Stimulated activated CD4-positive, alpha-beta T cell treated with anti-CD3 and anti-CD28 coated beads, Interleukin-12 subunit alpha, Interleukin-12 subunit beta, amount 100 ng/mL, for 4 hours (primary cell): ENCODE measurements around the gene SMIM22.

ENCODE experiments used
- DNase-seq: peaks from one replicate; pipeline ENCODE4 v3.0.0-alpha.2; 2020

SMIM22 gene

GRCh38 chr16:4797805-4798252 lies 2.7 kb downstream of the SMIM22 start:
- no peak for DNase-seq

DNA sequence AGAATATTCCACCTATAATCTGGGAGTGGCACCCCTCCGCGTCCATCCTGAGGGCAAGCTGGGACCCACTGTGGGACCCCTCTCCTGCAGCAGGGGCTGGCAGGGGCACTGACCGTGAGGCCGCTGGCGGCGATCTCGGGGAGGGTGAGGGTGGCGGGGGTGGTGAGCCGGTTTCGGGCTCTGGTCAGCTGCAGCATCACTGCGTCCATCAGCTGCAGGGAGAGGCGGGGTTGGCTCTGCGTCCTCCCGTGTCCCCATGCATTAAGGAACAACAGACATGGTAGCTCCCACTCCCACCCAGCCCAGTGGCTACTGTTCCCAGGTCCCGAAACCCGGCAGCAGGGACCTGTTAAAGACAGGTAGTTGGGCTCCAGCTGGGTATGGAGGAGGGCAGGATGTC lies 3.3 kb downstream of the SMIM22 start:
- DNase-seq, result no peak

- no peak for DNase-seq
Measured at GRCh38 chr16:4799171-4799855, 4.1 kb downstream of the SMIM22 start.

DNA sequence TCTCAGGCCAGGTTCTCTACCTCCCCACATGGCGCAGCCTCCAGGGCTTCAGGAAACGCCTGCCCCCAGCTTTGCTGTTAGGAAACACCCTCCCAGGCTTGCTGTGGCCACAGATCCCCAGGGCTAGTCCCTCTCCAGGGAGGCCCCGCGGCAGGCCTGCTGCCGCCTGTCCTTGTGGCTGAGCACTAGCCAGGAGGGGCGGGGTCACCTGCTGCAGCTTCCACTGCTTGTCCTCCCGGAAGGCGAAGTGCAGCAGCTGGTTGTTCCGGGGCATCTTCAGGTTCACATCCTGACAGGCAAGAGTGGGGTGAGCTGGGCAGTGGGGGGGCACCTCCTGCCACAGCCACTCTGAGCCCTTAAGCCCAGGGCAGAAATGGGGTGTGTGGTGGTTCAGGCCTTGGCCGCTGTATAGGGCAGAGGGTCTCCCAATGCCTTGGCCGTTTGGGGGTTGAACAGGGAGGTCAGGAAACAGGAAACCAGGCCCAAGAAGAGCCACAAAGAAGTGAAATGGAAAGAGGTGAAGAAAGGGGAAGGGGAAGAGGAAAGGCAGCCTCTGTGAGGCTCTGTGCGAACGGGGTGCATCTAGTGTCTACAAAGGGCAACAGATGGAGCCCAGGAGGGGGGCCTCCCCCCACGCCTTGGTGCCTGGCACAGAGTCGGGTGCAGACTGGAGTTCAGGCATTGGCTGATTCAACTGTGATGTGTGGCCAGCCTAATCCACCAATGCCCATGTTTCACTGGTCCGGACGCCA lies 5.3 kb downstream of the SMIM22 start:
- DNase-seq, result no peak

DNA sequence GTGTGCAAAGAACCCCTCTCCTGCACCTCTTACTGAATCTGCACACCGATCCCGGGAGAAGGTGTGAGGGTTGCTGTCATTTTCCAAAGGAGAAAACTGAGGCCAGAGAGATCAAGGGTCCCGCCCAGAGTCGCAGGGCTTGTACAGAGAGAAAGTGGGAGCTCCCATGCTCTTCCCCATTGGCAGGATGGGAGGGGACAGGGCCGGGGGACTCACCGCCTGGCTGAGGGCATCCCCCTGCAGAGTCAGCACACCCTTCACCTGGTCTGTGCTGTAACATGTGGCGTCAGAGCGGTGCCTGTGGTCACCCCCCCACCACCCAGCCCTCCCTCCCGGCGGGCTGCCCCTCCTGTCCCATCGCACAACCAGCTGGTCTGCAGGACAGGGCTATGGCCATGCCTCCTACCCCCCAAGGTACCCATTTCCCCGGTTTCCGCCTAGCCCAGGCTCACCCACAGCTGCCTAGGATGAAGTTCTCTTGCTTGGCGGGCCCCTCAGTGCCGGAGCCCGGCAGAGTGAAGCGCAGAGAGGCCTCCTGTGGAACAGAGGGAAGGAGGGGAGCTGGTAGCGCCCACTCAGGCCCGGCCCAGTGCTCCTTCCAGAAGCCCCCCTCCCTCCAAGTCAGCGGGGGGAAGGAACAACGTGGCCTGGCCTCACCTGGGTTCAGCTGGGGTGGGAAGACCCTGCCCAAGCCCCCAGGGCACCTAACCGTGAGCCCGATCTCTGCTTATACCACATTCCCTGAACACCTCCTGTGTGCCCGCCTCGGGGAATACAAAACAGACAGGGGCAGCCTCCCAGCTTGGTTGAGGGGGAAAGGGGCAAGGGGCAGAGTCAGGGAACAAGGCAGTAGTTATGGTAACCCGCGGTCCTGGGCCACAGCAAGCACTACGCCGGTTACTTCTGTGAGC lies 6.1 kb downstream of the SMIM22 start:
- DNase-seq, result no peak

DNA sequence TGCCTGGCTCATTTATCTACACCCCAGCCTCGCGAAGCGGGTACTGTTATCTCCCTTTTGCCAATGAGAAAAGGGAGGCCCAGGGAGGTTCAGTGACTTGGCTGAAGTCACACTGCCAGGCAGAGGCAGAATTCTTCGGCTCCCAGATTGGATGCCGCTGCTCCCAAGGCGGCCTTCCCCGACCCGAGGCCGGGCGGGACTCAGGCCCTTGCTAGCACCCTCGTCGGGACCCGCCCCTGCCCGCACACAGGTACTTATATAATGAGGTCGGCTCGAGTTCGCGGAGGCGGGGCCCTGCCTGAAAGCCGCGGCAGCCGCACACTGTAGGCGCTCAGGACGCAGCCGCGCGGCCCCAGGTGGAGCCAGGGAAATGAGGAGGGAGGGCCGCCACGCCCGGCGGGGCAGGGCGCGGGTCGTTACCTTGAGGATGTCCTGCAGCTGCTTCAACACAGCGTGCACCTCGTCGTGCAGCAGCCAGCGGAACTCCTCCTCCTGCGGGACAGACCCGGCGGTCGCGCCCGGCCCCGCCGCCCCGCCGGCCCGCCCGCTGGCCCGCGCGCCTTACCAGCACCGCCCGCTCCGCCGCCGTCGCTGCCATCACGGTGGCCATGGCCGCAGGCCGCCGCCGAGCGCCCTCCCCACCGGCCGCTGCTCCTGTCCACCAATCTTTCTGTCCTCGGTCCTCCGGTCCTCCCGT lies 6.9 kb downstream of the SMIM22 start, which contains the start of gene ROGDI:
Gene ROGDI (minus strand): TSS at position 672 of the 697 bp plus-strand sequence. CDS start 62 bp downstream, at position 610.
- peak; percentile 71 for DNase-seq

DNA sequence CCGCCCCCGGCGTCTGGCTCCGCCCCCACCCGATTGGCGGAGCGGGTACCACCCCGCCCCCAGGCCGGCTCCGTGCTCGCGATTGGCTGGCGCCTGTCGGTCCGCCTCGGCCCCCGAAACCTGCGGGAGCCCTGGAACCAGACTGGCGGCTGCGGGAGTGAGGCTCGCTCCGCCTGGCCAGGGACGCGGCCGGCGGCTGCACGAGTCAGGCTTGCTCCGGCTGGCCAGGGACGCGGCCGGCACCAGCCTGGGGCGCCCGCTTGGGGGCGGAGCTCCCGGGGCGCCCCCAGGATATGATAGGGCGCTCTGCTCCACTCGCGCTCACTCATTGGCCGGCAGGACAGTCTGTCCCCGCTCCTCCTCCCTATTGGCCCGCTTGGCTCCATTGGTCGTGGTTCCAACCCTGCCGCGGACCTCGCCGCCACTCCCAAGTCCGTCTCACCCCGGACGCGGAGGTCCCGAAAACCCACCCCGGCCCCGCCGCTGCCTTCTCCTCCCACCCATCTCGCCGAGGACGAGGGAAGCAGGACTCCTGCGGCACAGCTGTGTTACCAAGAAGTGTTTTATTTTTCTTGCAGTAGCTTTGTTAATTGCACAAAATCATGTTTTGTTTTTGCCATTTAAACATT lies 7.6 kb downstream of the SMIM22 start:
- DNase-seq, result peak; percentile 89

DNA sequence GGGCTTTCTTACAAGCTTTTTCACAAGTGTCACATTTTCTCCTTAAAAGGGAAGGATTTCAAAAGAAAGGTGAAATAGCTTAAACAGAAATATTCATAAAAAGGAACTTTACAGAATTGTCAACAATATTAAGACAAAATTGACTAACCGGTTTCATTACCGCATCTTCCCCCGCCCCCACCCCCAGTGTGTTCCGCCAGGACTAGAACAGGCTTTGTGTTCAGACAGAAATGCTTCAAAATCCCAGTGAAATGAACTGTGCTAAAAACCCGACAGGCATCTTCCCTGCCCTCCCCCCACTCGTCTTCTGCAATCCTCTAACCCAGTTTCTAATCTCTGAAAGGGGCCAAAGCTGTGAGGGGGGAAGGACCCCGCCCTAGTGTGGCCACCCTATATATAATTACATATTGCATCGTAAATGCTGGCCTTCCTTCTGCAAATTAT lies 8.3 kb downstream of the SMIM22 start:
- no peak for DNase-seq

DNA sequence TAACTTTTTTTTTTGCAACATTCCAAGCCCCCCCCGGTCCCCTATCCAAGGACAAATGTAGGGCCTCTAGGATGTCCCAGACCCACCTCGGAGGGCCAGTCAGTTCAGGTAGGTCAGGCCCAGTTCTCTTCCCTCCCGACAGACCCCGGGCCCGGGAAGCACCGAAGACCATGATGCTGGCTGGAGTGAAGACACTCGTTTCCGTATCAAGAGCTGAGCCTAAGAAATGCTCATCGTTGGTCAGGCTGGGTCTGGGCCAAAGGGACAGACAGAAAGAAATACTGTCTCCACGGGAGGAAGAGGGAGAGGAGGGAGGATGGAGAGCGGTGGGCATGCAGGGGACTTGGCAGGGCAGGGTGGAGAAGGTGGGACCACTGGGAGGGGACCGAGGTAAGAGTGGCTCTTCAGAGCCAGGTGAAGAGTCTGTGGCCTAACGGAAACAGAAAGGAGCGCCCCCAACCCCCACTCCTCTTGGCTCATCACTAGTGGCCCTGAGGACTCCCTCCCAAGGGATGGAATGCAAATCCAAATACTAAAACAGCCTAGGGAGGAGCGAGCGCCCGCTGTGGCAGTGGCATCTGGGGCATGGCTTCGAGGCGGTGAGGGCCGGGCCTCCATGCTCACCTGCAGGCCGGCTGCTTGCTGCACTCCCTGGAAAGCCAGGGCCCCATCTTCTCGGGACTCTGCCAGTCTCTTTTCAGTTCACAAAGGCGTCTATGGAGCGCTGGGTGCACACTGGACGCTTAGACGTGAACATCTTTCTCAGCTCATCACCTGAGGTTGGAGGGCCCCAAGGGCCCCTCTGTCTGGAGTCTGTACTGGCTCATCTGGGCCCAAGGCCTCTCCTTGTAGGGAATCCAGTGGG lies 9.0 kb downstream of the SMIM22 start:
- no peak for DNase-seq

DNA sequence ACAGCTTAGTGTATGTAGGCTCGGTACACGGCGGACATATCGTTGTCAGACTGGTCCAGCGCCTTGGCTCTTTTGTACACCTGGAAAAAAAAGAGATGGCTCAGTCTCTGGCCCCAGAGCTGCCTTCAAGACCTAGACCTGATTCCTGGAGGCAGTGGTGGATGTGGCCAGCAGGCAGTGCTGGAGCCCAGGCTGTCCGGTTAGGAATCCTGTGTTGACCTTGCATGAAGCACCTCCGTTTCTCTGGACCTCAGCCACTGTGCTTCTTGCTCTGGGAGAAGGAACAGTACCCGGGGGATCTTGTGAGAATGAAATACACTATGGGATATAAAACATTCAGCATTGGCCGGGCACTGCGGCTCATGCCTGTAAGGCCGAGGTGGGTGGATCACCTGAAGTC lies 10.1 kb downstream of the SMIM22 start:
- no peak for DNase-seq

GRCh38 chr16:4806280-4806679 lies 11.1 kb downstream of the SMIM22 start:
- no peak for DNase-seq

DNA sequence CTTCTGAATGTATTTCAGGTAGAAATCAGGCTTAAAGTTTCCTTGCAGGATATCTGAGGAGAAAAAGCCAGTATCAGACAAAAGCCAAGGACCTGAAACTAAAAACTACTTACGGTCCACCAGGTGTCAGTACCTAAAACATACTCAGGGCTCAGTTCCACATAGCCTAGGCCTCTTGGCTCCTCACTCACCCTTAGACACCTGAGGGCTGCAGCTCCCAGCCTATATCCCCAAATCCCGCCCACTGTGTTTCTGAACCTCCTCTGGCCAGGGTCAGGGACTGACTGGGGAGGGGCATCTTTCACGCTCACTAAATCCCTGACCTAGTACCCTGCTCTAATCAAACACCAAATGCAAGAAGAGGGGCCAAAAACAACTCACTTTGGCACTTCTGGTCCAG lies 16.1 kb downstream of the SMIM22 start:
- DNase-seq, result no peak

DNA sequence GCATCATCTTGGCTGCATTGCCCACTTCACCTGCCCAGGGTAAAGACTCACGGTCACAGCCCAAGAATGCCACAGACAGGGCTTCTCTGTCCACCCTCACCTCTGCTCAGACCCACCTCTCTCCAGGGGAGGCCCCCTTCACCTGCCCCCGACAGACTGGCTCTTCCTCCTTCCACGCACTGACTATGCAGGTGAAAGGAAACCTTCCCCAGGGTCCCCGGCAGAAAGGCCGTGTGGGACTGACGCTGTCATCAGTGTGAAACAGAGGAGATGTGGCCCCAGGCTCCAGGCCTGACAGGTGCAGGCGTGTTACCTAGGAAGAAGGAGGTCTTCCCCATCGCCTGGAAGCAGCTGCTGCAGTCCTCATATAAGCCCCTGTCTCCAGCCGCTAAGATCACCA lies 16.6 kb downstream of the SMIM22 start:
- DNase-seq, result no peak

DNA sequence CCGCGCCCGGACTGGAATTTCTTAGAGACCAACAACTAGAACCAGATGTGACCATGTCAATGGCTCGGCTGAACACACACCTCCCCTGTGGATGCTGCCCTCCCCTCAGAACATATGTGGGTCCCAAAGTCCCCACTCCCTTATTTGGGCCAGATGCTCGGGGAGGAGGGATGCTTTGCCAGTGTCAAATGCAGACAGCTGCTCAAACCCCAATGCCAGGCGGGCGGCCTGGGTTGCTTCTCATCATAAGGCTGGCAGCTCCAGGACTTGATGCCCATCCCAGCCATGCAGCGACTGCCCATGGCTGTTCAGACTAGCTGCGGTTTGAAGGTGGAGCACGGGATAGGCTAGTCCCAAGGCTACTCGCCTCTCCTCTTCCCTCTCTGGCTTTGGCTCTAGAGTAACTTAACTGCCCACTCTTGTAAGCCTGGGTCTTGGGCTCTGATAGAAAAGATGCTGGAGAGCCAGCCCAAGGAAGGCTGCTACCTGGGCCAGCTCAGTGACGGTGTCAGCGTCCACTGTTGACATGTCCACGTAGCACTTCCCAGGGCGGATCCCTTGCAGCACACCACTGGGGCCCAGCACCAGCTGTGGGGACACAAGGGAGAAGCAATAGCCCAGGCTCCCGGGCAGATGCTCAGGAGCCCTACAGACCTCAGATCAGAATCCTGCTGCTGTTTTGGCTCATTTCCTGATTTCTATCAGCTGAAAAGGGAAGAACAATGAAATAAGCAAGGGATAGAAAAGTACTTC lies 18.3 kb downstream of the SMIM22 start:
- DNase-seq, result no peak

GRCh38 chr16:4814046-4814445 lies 18.9 kb downstream of the SMIM22 start:
- DNase-seq, result no peak

GRCh38 chr16:4814542-4815173 lies 19.5 kb downstream of the SMIM22 start:
- no peak for DNase-seq

GRCh38 chr16:4820652-4821051 lies 25.5 kb downstream of the SMIM22 start:
- DNase-seq, result no peak

DNA sequence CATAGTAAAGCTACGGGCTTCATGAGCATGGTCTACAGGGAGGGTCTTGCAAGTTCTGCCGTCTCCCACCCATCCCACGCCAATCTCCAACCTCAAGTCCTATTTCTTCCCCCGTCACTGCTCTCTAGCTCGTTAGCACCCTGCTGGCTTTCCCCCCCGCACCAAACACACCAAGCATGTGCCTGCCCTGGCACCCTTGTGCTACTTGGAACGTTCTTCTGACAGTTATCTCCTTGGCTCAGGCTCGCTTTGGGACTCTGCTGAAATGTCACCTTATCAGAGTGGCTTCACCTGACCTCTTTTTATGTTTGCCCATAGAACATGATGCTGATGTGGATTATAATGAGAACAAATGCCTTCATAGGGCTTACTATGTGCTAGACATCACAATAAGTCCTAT lies 30.0 kb downstream of the SMIM22 start:
- no peak for DNase-seq

DNA sequence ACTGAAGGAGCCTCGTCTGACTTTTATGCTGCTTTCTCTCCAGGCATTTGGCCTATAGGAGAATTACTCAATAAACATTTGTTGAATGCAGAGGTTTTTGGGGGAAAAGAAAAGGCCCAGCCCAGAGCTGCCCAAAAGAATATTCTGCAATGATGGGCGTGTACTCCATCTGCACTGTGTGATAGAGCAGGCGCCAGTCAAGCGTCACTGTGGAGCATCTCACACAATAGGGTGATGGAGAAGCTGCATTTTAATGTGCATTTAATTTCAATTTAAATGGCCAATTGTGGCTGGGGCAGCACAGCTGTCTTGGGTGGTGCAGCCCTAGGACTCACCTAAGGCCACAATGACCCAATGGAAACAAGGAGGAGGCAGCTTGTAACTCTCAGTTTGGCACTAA lies 31.4 kb downstream of the SMIM22 start:
- no peak for DNase-seq

DNA sequence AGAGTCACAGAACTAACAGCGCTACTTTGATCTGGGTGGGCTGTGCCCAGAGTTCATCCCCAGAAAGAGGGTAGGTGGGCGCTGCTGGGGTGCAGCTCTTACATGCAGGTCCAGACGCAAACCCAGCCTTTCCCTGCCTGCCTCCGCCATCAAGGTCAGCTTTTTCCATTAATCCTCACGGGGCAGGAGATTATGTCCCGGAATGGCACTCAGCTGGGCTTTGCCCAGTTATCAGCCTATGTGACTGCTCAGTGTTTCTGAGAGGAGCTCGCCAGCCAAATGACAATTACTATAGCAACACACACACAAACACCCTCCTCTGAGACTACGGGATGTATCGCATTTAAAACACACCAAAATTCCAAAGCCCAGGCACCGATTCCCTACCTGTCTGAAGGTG lies 31.8 kb downstream of the SMIM22 start:
- no peak for DNase-seq
